Fibroblast of the aortic adventitia (primary cell): Measurements from ENCODE around the gene ST3GAL4. TPM values are rescaled to one million over a fixed set of nuclear protein-coding genes. Genes with fewer than 3 reads are reported as not detected.
"Not testable (repeated sequence)": the region's sequence is repeated elsewhere in the genome, so short reads cannot be mapped to it uniquely, and the experiment has no call there.

Experiments
- DNase-seq: peaks from one replicate; pipeline ENCODE4 v3.0.0-alpha.2; 2010; ENCODE audit warnings: low read depth
- H3K4me3 ChIP-seq: 2 replicates; pipeline ENCODE4 v1.5.1; 2011; ENCODE audit warnings: low read depth, mild to moderate bottlenecking, control low read depth, low read length, moderate library complexity
- CTCF ChIP-seq: IDR thresholded peaks from 2 replicates; pipeline ENCODE4 v1.5.1; 2011; ENCODE audit warnings: mild to moderate bottlenecking, low read length, control low read depth, inconsistent platforms; ENCODE audit not compliant: insufficient read depth
- total RNA-seq: library from RNA; depleted of rRNA; stranded (reverse); fragments of >200 nt; gene quantifications from 2 replicates; pipeline ENCODE4 v1.2.3, GENCODE V29; 2012; ENCODE audit warnings: low replicate concordance

Gene ST3GAL4
- total RNA-seq, 1 donor: 25.4 TPM

GRCh38 chr11:126363706-126364248 lies 8.3 kb downstream of the ST3GAL4 start:
- H3K4me3 ChIP-seq: no peak overlapping the region
- TF ChIP-seq CTCF: no peak
- DNase-seq: no peak

DNA sequence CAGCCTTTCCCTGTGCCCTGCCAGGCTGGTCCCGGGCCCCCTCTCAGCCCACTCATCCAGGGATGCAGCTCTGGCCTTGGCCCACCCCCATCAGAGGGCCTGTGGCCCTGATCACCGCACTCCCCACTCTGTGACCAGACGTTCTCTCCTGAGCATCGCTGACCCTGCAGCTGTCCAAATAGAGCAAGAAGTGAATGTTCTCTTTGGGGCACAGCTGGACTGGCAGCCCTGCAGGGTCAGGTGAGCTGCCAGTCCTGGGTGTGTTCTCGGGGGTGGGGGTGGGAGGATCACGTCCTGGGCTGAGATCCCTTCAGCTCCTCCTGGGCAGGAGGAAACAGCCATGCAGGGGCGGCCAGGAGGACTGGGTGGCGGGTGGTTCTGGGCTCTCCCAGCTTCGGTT lies 9.2 kb downstream of the ST3GAL4 start:
- DNase-seq, H3K4me3 ChIP-seq: not testable (repeated sequence)

DNA sequence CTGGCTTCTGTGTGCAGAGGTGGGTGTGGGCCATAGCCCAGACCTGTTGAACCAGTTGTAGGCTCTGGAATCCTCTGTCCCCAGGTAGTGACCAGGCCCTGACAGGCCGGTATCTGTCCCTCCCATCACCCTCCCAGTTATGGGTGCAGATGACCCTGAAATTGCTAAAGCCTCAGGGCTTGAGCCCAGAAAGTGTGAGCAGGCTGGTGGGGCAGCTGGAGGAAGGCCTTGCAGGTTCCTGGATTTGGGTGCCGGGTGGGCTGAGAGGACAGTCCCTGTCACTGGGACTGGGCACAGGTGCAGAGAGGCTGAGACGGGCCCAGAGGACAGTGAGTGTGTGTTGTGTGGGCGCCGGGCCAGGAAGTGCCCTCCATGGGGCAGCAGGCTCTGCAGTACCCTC lies 10.0 kb downstream of the ST3GAL4 start:
- DNase-seq, H3K4me3 ChIP-seq: not testable (repeated sequence)

- no peak for TF ChIP-seq CTCF
- DNase-seq: no peak
- H3K4me3 ChIP-seq: no peak overlapping the region
Observed at GRCh38 chr11:126366064-126366822, 10.8 kb downstream of the ST3GAL4 start.

- DNase-seq, H3K4me3 ChIP-seq: not testable (repeated sequence)
Observed at GRCh38 chr11:126366823-126367654, 11.6 kb downstream of the ST3GAL4 start.

GRCh38 chr11:126367806-126368205 lies 12.3 kb downstream of the ST3GAL4 start:
- DNase-seq, H3K4me3 ChIP-seq: not testable (repeated sequence)

DNA sequence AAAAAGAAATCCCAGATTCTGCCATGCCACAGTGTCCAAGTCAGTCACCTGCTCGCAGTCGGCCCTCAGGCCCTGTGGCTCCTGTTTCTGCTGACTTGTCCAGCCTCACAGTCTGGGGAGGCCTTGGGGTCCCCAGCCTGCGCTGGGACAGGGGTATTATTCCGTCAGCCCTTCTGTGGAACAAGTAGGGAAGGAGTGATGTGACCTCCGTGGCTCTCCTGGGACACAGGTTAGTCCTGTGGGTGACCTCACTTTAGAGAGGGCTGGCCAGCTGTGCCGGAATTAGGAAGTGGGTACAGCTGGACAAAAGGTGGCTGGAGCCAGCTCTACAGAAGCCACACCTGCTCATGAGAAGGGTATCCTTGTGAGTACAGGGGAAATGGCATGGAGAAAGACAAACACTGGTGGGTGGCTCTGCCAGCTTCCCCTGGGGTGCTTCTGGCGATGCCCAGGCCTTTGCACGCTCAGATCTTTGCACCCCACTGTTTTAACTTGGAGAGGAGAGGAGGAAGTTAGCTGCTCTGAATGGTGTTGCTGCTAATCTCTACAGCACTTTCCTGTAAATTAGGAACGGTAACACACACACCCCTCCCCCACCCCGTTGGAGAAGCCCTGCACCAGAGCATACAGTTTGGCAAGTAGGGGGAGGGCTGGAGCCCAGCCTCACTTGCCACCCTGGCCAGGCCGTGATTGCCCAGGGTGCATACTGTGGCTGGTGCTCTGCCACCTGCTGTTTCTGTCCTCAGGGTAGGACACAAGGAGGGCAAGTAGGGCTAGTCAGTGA lies 13.0 kb downstream of the ST3GAL4 start:
- DNase-seq, H3K4me3 ChIP-seq: not testable (repeated sequence)

DNA sequence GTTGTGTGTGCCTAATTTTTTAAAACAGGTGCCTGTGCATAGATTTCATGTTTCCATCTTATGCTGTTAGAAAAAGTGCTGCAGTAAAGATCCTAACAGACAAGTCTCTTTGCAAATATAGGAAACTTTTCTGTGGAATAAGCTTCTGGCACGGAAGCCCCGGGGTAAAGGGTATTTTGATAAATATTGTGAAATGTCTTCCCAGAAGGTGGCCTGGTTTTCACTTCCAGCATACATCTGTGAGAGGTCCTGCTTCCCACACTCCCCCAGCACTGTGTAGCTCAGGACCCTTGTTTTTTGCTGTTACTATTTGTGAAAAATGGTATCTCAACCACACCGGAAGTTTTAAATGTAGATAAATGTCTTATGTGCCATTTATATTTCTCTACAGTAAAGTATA lies 14.5 kb downstream of the ST3GAL4 start:
- DNase-seq: no peak
- H3K4me3 ChIP-seq: no peak overlapping the region
- no peak for TF ChIP-seq CTCF

GRCh38 chr11:126371595-126371994 lies 16.1 kb downstream of the ST3GAL4 start:
- TF ChIP-seq CTCF: no peak
- no peak overlapping the region for H3K4me3 ChIP-seq
- DNase-seq: no peak

DNA sequence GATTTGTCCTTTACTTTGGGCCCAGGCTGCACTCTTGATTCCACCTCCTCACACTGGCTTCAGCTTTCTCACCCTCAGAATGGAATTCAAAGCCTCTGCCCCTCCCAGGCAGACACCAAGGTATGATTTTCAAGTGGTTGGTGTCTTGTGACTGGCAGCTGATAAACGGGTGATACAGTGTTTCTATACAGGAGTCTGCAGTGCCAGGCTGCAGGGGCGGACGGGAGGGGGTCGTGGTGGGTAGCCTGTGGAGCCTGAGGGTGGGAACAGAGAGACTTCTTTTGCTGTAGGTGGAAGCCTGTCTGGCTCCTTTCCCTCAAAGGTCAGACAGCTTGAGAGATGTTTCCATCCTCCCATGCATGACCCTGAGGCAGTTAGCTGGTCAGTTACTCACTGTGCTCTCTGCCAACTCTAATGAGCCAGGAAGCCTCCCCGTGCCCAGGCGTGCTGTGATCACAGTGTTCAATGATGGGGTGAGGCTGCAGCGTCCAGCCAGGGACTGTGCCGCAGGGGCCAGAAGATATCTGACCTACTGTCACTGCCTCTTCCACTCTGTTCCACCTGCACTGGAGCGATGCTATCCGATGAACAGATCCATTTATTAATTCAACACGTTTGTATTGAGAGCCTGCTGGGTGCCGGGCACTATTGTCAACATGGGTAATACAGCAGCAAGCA lies 18.0 kb downstream of the ST3GAL4 start:
- not testable (repeated sequence) for DNase-seq, H3K4me3 ChIP-seq

DNA sequence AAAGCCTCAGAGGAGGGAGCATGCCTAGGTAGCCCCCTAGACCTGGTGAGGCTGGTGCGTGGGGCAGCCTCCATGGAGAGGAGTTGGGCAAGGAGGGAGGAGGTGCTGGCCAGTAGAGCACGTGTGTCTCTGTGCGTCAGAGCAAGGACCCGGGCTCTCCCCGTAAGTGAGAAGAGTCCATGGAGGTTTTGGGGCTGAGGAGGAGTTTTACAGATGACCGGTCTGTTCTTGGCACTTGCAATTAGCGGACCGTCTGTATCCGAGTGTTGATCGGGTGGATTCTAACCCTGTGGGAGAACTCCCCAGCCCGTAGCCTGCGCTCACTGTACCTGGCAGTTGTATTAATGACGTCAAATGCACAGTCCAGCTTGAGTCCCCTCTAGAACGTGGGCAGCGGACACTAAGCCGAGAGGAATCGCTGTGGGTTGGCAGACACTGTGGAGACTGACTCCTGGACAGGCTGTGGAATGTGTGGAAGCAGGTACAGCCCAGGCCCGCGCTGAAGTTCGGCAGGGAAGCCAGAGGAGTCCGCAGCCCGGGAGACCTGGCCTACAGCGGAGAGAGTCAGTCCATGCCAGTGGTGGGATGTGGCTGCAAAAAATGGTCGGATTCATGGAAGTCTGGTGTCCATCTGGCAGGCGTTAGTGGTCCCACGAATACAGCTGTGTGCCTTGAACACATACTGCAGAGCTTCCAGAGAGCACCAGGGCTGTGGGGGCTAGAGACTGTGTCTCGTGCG lies 19.2 kb downstream of the ST3GAL4 start:
- not testable (repeated sequence) for H3K4me3 ChIP-seq, DNase-seq
